A549 (cell line): Measurements from ENCODE around the gene FAM131A. TPM values are rescaled to one million over a fixed set of nuclear protein-coding genes. Genes with fewer than 3 reads are reported as not detected.

Experiments used
- ATAC-seq, 2 experiments: fragments of 200-7000 bp in 1 of 2; fragments of >200 bp in 1 of 2; cut with Nextera tagmentation in 1 of 2; cut with Tn5 transposase in 1 of 2; 3 replicates each; pipeline versions ENCODE4 v1.8.0 to v1.9.1; 2018 to 2020; ENCODE audit warnings: mild to moderate bottlenecking in 1 of 2, moderate library complexity in 1 of 2
- CTCF ChIA-PET: fragments of 300-600 bp; sonication (Branson Sonifier 250); formaldehyde crosslinking; extraction: SDS; loops from one replicate; lab custom pipeline; 2021; ENCODE audit warnings: antibody characterized with exemption, inconsistent platforms; lab: Yijun Ruan, JAX
- POLR2A ChIA-PET: fragments of 350-600 bp; formaldehyde crosslinking; extraction: SDS; loops from one replicate; lab custom pipeline; 2021; ENCODE audit warnings: antibody characterized with exemption, inconsistent platforms; lab: Yijun Ruan, JAX
- DNase-seq, 2 experiments: peaks; one replicate each; pipeline versions ENCODE4 v3.0.0 to v3.0.0-alpha.2; 2011 to 2016; ENCODE audit warnings: low read depth in 1 of 2, low spot score in 1 of 2
- FAIRE-seq: peaks from 2 replicates; lab custom pipeline; 2011; peaks lifted over from hg19 to GRCh38; lab: Jason Lieb, UNC
- H3K27ac ChIP-seq, 2 experiments: fragments of >200 bp; sonication (Bioruptor Twin); formaldehyde crosslinking; 3 replicates each; pipeline ENCODE4 v1.5.1; 2016 to 2017
- H3K4me1 ChIP-seq: fragments of >200 bp; sonication (Bioruptor Twin); formaldehyde crosslinking; 3 replicates; pipeline ENCODE4 v1.6.1; 2016
- H3K4me2 ChIP-seq: fragments of >200 bp; sonication (Bioruptor Twin); formaldehyde crosslinking; 3 replicates; pipeline ENCODE4 v1.6.1; 2016
- H3K4me3 ChIP-seq: fragments of >200 bp; sonication (Bioruptor Twin); formaldehyde crosslinking; 3 replicates; pipeline ENCODE4 v1.5.1; 2016
- H3K9me3 ChIP-seq: fragments of >200 bp; sonication (Bioruptor Twin); formaldehyde crosslinking; 3 replicates; pipeline ENCODE4 v1.6.1; 2016
- ATOH8 ChIP-seq: fragments of 250-450 bp; sonication (Bioruptor Pico); IDR thresholded peaks from 2 replicates; pipeline ENCODE4 v1.5.0; 2020; ENCODE audit warnings: low read depth, mild to moderate bottlenecking, moderate library complexity
- BCL3 ChIP-seq: fragments of >200 bp; sonication (Bioruptor Twin); formaldehyde crosslinking; IDR thresholded peaks from 3 replicates; pipeline ENCODE4 v1.6.1; 2016
- EHMT2 ChIP-seq: fragments of 200-600 bp; sonication (generic); IDR thresholded peaks from 2 replicates; pipeline ENCODE4 v1.6.1; 2016; ENCODE audit warnings: antibody characterized with exemption, low read depth, mild to moderate bottlenecking, moderate library complexity
- GATA3 ChIP-seq: IDR thresholded peaks from 2 replicates; pipeline ENCODE4 v1.6.1; 2012; ENCODE audit warnings: borderline replicate concordance
- HOXA7 ChIP-seq: fragments of 250-450 bp; sonication (Bioruptor Pico); IDR thresholded peaks from 2 replicates; pipeline ENCODE4 v1.5.0; 2020; ENCODE audit warnings: mild to moderate bottlenecking, moderate library complexity
- HOXB5 ChIP-seq: fragments of 250-450 bp; sonication (Bioruptor Pico); IDR thresholded peaks from 2 replicates; pipeline ENCODE4 v1.5.0; 2020; ENCODE audit warnings: mild to moderate bottlenecking, moderate library complexity
- KDM1A ChIP-seq: fragments of 200-600 bp; sonication (generic); IDR thresholded peaks from 2 replicates; pipeline ENCODE4 v1.6.1; 2016; ENCODE audit warnings: low read depth, mild to moderate bottlenecking
- MAX ChIP-seq: IDR thresholded peaks from 2 replicates; pipeline ENCODE4 v1.6.1; 2012
- MYC ChIP-seq: IDR thresholded peaks from 2 replicates; pipeline ENCODE4 v1.6.1; 2012; ENCODE audit warnings: mild to moderate bottlenecking, inconsistent platforms, low read length, improper control_type of control experiment, borderline replicate concordance
- NFE2L2 ChIP-seq: fragments of 150-350 bp; conservative IDR thresholded peaks from 2 replicates; pipeline ENCODE4 v1.6.1; 2014; ENCODE audit warnings: low read length
- PBX3 ChIP-seq: IDR thresholded peaks from 2 replicates; pipeline ENCODE4 v1.6.1; 2012
- PHF8 ChIP-seq: fragments of 200-600 bp; sonication (generic); IDR thresholded peaks from 2 replicates; pipeline ENCODE4 v1.6.1; 2016; ENCODE audit warnings: low read depth, mild to moderate bottlenecking, antibody characterized with exemption, moderate library complexity, borderline replicate concordance
- POLR2A ChIP-seq: IDR thresholded peaks from 2 replicates; pipeline ENCODE4 v1.6.1; 2012; ENCODE audit warnings: mild to moderate bottlenecking, low read length
- POLR2AphosphoS2 ChIP-seq: conservative IDR thresholded peaks from 2 replicates; pipeline ENCODE4 v1.6.1; 2012; ENCODE audit warnings: low read length, improper control_type of control experiment, inconsistent platforms
- REST ChIP-seq: fragments of 200-600 bp; sonication (generic); IDR thresholded peaks from 2 replicates; pipeline ENCODE4 v1.6.1; 2016; ENCODE audit warnings: antibody characterized with exemption, mild to moderate bottlenecking, moderate library complexity
- RNF2 ChIP-seq: fragments of 200-600 bp; sonication (generic); IDR thresholded peaks from 2 replicates; pipeline ENCODE4 v1.6.1; 2016; ENCODE audit warnings: low read depth, mild to moderate bottlenecking, antibody characterized with exemption, moderate library complexity, borderline replicate concordance
- WGBS: methylation state at CpG from one replicate; pipeline ENCODE4 v1.1.6; 2017; ENCODE audit errors: missing lambda C conversion rate; 5-methylcytosine and 5-hydroxymethylcytosine counted together
- polyA plus RNA-seq, 4 experiments: library from polyadenylated mRNA; depleted of rRNA in 3 of 4; stranded (reverse); fragments of >200 nt; fragmentation: RNase III in 1 of 4; extraction: RNeasy Plus Mini Kit Qiagen cat#74134 plus additional on column Dnase treatment in 1 of 4; gene quantifications; 2 replicates in 3 of 4; 3 replicates in 1 of 4; pipeline ENCODE4 v1.2.3, GENCODE V29; 2011 to 2017

The FAM131A gene
- polyA plus RNA-seq, 2 of the 4 experiments (the other 2 are of a cell fraction): 5.2 to 6.1 TPM

- 0 out of 2 replicates have a peak, but pooled peaks have one; percentile 1 for TF ChIP-seq PHF8
- TF ChIP-seq MAX: peak; percentile 9; the same call in 1 of the 2 replicates
- no peak for TF ChIP-seq KDM1A
- no peaks in the 10 kb centered on the region for H3K9me3 ChIP-seq
- CTCF ChIA-PET: interaction anchor here (0.6 to 1.6 kb wide), 6 partner anchors 9 to 201 kb away, joined by 3 to 6 read pairs (median 3); partner anchors contain the start of gene EPHB3
- DNase-seq (no peak), ATAC-seq (0 out of 6 replicates have a peak, but pooled peaks of 1 of the 2 experiments have one; percentile 0), FAIRE-seq (no peak)
- H3K4me1 ChIP-seq: peaks cover 20% of the 10 kb centered on the region
- H3K4me2 ChIP-seq: peak overlapping the region; percentile 97
- POLR2A ChIA-PET: interaction anchor here (1.1 kb wide), 1 partner anchor 15 kb away, joined by 3 read pairs; no protein-coding TSS in a partner anchor
- WGBS: 11% methylated on average over 18 of the region's 24 CpGs
- H3K27ac ChIP-seq: peak overlapping the region; percentile 94 to 97
- peak overlapping the region; percentile 79 for H3K4me3 ChIP-seq
Measured at GRCh38 chr3:184360929-184361531, 23.6 kb downstream of the FAM131A start.

GRCh38 chr3:184361532-184361931, 24.1 kb downstream of the FAM131A start, which contains the start of the genes CLCN2 and POLR2H:
CLCN2 (minus strand) TSS chr3:184361605; CDS start chr3:184361479, 126 bp downstream.
POLR2H (plus strand) TSS chr3:184361710; CDS start chr3:184363493, 1,783 bp downstream.
- ATAC-seq (peak; percentile 48 to 56), DNase-seq (peak in 1 of 2 experiments; percentile 28), FAIRE-seq (no peak)
- Histone ChIP-seq H3K27ac (peak within 1 kb of the TSS; percentile 94 to 97), H3K9me3 (no peaks in the 10 kb centered on the region), H3K4me3 (peak within 1 kb of the TSS; percentile 79), H3K4me2 (peak within 1 kb of the TSS; percentile 97), H3K4me1 (peaks cover 20% of the 10 kb centered on the region)
- POLR2A ChIA-PET: interaction anchor here (0.9 to 1.4 kb wide), 3 partner anchors 10 to 18 kb away, joined by 3 to 4 read pairs (median 3); no protein-coding TSS in a partner anchor
- no CpG with 5 or more reads among the region's 56 CpGs for WGBS
- CTCF ChIA-PET: interaction anchor here (0.9 to 1.6 kb wide), 4 partner anchors 8 to 26 kb away, joined by 3 to 5 read pairs (median 3); no protein-coding TSS in a partner anchor
- TF ChIP-seq POLR2A (peak; percentile 54), RNF2 (no peak), MYC (0 out of 2 replicates have a peak, but pooled peaks have one; percentile 39), GATA3 (no peak), EHMT2 (no peak), POLR2AphosphoS2 (no peak), HOXA7 (CRISPR knock-in tag) (no peak), HOXB5 (CRISPR knock-in tag) (no peak), ATOH8 (CRISPR knock-in tag) (no peak), NFE2L2 (no peak), BCL3 (0 out of 3 replicates have a peak, but pooled peaks have one; percentile 44), REST (no peak), PBX3 (no peak), KDM1A (no peak)
- TF ChIP-seq, all 56 proteins: peak for 3
